ENCODE data around the gene CRAT. TPM values are rescaled to one million over a fixed set of nuclear protein-coding genes. Genes with fewer than 3 reads are reported as not detected.

The CRAT gene
- total RNA-seq, 4 donors from 2014 or later: 25.3 to 61.5 (median 44.9) TPM

DNA sequence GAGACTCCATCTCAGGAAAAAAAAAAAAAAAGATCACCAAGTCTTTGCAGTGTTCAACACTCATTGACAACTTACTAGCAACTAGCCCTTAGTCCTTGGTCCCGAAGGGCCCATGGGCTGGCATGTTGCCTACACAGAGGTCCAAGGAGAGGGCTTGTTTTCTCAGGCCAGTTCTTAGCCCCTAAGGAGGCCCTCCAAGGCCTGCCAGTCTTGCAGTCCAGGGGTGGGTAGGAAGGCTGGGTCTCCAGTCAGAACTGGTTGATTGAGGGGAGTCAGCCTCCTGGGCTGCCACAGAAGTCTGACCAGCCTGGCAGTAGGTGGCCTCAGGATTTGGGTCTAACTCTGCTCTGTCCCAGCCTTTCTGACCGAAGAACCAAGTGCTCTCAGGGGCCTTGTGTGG lies 34.7 kb upstream of the CRAT start:
- Histone ChIP-seq H3K27ac (peak overlapping the region; percentile 54 to 99 (median 94)), H3K4me1 (peaks cover 61 to 95% (median 69%) of the 10 kb centered on the region in 3 donors), H3K4me3 (no peak overlapping the region), H3K27me3 (no peaks in the 10 kb centered on the region), H3K36me3 (peaks cover 12 to 77% (median 14%) of the 10 kb centered on the region in 3 donors), H3K9me3 (no peaks in the 10 kb centered on the region)
- TF ChIP-seq, protein P1, sequence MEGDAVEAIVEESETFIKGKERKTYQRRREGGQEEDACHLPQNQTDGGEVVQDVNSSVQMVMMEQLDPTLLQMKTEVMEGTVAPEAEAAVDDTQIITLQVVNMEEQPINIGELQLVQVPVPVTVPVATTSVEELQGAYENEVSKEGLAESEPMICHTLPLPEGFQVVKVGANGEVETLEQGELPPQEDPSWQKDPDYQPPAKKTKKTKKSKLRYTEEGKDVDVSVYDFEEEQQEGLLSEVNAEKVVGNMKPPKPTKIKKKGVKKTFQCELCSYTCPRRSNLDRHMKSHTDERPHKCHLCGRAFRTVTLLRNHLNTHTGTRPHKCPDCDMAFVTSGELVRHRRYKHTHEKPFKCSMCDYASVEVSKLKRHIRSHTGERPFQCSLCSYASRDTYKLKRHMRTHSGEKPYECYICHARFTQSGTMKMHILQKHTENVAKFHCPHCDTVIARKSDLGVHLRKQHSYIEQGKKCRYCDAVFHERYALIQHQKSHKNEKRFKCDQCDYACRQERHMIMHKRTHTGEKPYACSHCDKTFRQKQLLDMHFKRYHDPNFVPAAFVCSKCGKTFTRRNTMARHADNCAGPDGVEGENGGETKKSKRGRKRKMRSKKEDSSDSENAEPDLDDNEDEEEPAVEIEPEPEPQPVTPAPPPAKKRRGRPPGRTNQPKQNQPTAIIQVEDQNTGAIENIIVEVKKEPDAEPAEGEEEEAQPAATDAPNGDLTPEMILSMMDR (IDR thresholded peaks at IDR 0.05): no peak
- TF ChIP-seq POLR2A (IDR thresholded peaks at IDR 0.05): no peak
- WGBS, 2 donors: 92% methylated on average over 2 of the region's 2 CpGs; no CpG with 5 or more reads in 1 of the 2 donors
- intact Hi-C loops (cut with DNase I): loop anchor here (10.0 kb wide), 1 partner anchor 339 kb away; no protein-coding TSS in a partner anchor
- no peak for DNase-seq

GRCh38 chr9:129143031-129143927 lies 32.7 kb upstream of the CRAT start:
- H3K4me1 ChIP-seq: peaks cover 77 to 98% (median 84%) of the 10 kb centered on the region in 3 donors
- H3K4me3 ChIP-seq: peak overlapping the region in 1 of 4 donors; percentile 24
- peaks cover 2 to 61% (median 14%) of the 10 kb centered on the region in 3 donors for H3K36me3 ChIP-seq
- WGBS, 2 donors: 18 to 26% methylated on average over 3 to 8 of the region's 14 CpGs
- H3K27me3 ChIP-seq: no peaks in the 10 kb centered on the region
- DNase-seq: no peak
- no peaks in the 10 kb centered on the region for H3K9me3 ChIP-seq
- intact Hi-C loops (cut with DNase I): loop anchor here (5.0 to 10.0 kb wide), 2 partner anchors 34 to 342 kb away; partner anchors contain the start of gene IER5L
- TF ChIP-seq POLR2A (IDR thresholded peaks at IDR 0.05): no peak
- TF ChIP-seq, protein P1 (IDR thresholded peaks at IDR 0.05): peak; percentile 71 to 92 (median 85)
- H3K27ac ChIP-seq: peak overlapping the region; percentile 97 to 99 (median 99)

DNA sequence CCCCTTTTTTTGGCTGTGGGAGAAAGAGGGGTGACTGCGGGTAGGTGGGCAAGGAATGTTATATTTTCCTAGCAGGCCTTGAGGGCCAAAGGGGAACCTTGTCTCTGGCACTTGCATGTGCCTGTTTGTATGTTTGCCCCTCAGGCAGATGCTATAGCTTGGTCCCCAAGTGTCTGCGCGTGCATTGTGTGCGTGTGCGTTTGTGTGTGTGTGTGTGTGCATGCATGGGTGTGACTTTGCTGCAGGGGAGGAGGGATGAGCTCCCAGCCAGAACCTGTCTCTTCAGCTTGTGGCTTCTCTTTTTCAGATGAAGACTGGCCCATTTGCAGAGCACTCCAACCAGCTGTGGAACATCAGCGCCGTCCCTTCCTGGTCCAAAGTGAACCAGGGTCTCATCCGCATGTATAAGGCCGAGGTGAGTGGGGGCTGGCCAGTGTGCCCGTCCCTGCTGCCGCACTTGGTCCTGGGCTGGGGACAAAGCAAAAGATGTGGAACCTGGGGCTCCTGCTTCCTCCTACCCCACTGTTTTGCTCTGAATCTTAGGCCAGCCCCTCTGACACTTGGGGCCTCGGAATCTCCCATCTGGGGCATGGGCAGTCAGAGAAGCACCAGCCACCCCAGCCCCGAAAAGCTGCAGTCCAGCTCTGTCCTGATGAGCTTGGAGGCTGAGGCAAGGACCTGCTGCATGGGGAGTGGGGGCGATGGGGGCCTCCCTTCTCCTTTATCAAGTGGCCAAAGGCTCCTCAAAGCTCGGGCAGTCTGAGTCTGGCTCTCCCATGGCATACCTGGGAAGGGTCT lies 31.7 kb upstream of the CRAT start:
- H3K4me1 ChIP-seq: peaks cover 77 to 98% (median 85%) of the 10 kb centered on the region in 3 donors
- H3K27me3 ChIP-seq: no peaks in the 10 kb centered on the region
- intact Hi-C loops (cut with DNase I): loop anchor here (5.0 to 10.0 kb wide), 2 partner anchors 35 to 342 kb away; partner anchors contain the start of gene IER5L
- peak overlapping the region; percentile 97 to 99 (median 99) for H3K27ac ChIP-seq
- no peaks in the 10 kb centered on the region for H3K9me3 ChIP-seq
- WGBS, 2 donors: 48 to 56% methylated on average over 1 to 8 of the region's 15 CpGs
- peaks cover 0 to 61% (median 14%) of the 10 kb centered on the region in 3 donors for H3K36me3 ChIP-seq
- DNase-seq: no peak
- H3K4me3 ChIP-seq: peak overlapping the region in 2 of 4 donors; percentile 47 to 63
- TF ChIP-seq POLR2A (IDR thresholded peaks at IDR 0.05): no peak
- TF ChIP-seq, protein P1 (IDR thresholded peaks at IDR 0.05): no peak

DNA sequence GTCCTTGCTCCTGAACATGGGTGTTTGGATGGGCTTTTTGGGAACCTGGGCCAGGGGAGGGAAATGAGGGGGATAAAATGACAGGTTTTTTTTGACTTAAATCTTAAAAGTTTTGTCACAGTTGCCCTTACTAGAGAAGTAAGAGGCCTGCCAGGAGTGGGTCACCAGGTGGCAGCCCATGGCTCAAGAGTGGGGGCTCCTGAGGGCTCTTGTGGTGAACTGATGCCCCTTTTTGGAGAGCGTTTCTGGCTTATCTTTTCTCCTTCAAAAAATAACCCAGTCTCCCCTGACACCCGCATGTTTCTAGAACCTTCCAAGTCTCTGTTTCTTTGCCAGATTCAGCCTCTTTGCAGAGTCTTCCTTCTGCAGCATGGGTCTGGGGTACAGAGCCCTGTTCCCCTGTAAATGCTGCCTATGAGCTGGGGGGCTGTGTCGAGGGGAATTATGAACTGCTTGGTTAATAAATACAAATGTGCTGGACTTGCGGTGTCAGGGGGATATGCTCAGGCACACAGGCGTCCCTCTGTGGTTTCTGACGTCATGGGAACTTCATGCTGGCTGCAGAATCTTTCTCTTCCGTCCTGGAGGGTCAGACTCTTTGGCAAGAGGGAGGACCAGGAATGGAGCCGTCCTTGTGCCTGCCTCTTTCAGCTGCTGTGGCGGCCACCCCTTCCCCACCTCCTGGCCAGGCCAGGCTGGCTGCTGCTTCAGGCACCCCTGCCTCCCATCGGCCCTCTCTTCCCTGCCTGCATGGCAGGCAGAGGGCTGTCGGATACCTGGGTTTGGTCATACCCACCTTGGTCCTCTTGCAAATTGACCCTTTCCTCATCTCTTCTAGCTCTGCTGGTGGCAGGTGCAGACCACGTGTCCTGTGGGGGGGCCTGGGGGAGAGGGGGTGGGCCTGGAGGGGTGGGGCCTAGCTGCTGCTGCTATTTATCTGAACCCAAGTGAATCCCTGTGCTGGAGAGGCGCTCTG lies 30.8 kb upstream of the CRAT start:
- no peak for DNase-seq
- peaks cover 68 to 93% (median 76%) of the 10 kb centered on the region in 3 donors for H3K4me1 ChIP-seq
- H3K4me3 ChIP-seq: peak overlapping the region; percentile 29 to 63 (median 46)
- WGBS, 2 donors: 8 to 15% methylated on average over 6 to 12 of the region's 13 CpGs
- TF ChIP-seq, protein P1 (IDR thresholded peaks at IDR 0.05): no peak
- TF ChIP-seq POLR2A (IDR thresholded peaks at IDR 0.05): peak in 1 of 4 donors; percentile 26
- H3K36me3 ChIP-seq: peaks cover 8 to 61% (median 22%) of the 10 kb centered on the region in 3 donors
- intact Hi-C loops (cut with DNase I): loop anchor here (5.0 to 10.0 kb wide), 2 partner anchors 36 to 343 kb away; partner anchors contain the start of gene IER5L
- H3K9me3 ChIP-seq: no peaks in the 10 kb centered on the region
- H3K27me3 ChIP-seq: no peaks in the 10 kb centered on the region
- H3K27ac ChIP-seq: peak overlapping the region; percentile 97 to 99 (median 99)
